DMS114 treated with DMSO at 0.1 percent for 48 hours (cell line): ENCODE measurements around the gene DMGDH.

ENCODE experiments used
- DNase-seq: peaks from one replicate; lab custom pipeline; 2025; ENCODE audit not compliant: unreplicated experiment; lab: John Stamatoyannopoulos, UW

The DMGDH gene

DNA sequence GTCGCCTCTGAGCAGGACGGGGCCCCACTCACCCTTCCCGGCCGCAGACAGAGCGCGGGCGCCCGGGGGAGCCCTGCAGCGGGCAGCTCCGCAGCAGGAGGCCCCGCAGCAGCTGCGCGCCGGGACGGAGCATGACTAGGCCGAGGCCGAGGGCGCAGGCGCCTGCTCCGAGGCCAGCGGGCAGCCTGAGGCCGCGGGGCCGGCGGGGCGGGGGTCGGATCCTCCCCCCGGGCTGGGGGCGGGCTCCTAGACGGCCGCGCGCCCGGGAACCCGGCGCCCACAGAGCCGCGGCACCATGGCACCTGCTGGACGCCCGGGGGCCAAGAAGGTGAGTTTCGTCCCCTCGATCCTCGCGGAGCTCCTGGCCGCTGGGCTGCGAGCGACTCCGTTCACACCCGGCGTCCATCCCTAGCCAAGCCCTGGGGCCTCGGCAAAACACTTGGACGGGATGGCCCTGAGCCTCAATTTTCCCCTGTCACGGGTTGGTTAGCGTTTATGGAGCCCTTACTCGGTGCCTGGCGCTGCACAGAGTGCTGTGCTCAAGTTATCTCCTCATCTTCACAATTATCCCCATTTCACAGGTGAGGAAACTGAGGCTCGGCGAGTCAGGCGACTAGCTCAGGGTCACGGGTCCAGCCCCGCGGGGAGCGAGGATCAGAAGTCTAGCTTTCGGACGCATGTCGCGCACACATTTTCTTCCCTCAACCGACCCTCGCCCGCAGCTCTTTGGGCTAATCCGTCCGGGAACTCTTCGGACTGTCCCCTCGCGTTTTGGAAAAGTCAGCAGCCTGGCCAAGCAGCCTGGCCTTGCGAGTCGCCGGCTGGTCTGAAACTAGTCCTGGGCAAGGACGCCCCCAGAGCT, at the start of gene DMGDH, which contains the start of gene BHMT2:
Gene DMGDH, minus strand, starts transcription at position 187 of the 862 bp plus-strand sequence. Its CDS starts 54 bp downstream, at position 133.
Gene BHMT2, plus strand, starts transcription at position 280 of the 862 bp plus-strand sequence. Its CDS starts 16 bp downstream, at position 296.
- no peak for DNase-seq

- no peak for DNase-seq
Observed at GRCh38 chr5:79112703-79113058, 43.2 kb upstream of the DMGDH start.

GRCh38 chr5:79111960-79112702, 42.7 kb upstream of the DMGDH start:
- DNase-seq = no peak

DNA sequence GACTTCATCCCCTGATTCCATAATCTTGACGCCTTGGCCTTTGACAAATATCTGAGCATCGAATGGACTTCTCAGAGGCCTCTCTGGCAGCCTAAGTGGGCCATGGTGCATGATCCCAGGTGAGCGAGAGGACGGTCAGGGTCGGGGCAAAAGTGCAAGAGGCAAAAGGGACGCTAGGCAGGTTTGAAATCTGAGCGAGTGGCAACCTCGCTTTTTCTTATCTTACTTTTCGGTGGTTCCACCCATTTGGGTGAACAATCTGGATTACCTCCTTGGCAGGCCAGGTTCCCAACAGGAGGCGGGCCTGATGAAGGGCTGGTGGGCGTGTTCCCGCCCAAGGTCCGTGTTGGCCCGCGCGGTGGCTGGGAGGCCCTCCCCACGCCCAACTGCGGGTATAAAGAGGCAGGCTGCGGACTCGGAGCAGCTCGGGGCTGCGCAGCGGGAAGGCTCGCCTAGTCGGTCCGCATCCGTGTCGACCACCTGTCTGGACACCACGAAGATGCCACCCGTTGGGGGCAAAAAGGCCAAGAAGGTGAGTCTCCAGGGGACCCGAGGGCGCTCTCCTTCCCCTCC, 42.0 kb upstream of the DMGDH start, which contains the start of gene BHMT:
Gene BHMT, plus strand, starts transcription at position 423 of the 573 bp plus-strand sequence. Its CDS starts 77 bp downstream, at position 500.
- no peak for DNase-seq

- DNase-seq = no peak
Observed at GRCh38 chr5:79109527-79110492, 40.3 kb upstream of the DMGDH start.

- no peak for DNase-seq
Observed at GRCh38 chr5:79108792-79109191, 39.3 kb upstream of the DMGDH start.

- no peak for DNase-seq
Observed at GRCh38 chr5:79108086-79108485, 38.6 kb upstream of the DMGDH start.

- DNase-seq = no peak
Observed at GRCh38 chr5:79107020-79107796, 37.7 kb upstream of the DMGDH start.

GRCh38 chr5:79105868-79106267, 36.4 kb upstream of the DMGDH start:
- no peak for DNase-seq

DNA sequence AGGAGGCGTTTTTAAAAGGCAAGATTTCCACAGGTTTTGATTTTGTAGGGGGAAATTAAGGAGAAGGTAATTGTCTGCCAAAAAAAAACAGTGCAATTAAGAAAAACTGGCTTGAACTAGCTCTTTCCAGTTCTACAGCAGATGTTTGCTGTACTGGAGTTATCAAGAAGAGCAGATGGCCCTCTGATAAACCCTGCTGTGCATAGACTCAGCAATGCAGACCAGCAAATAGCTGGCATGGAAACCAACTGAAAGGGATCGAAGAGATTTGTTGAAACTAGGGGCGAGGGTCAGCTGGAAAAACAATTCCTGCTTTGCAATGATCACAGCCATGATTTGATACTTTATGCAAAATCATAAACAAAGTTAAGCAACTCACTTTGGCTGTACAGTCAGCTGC, 24.3 kb upstream of the DMGDH start:
- no peak for DNase-seq

DNA sequence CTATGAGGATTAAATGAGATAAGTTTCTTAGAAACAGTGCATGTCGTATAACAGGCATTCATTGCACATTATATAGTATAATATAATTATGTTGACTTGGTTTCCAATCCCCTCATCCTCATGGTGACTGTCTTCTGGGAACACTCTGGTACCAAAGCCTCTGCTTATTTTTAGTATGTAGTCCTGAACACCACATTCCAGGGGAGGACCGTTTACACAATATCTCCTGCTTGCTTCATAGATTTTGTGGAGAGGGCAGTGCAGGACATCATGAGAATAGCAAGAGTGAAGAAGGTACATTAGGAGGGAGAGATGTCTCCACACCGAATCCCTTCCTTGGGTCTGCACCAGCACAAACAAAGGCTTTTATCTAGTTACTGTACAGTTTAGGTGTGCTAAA, 21.6 kb upstream of the DMGDH start:
- no peak for DNase-seq

- no peak for DNase-seq
Observed at GRCh38 chr5:79088507-79088906, 19.0 kb upstream of the DMGDH start.

DNA sequence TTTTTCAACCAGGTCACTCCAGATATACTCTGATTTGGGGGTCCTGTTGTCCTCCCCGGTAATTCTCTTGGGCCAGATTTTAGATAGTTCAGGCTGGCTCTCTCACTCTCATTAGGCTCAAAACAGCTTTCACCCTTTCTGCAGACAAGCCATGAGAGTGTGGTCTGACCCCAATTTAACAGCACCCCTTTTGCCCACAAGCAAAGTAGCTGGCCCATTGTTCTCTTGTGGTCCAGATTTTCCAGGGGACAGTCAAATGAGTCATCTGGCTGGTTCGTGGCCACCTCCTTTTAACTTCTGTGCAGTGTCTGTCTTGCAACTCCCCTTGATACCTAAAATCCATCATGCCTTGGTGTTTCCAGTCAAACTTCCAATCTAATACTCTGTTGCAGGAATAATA, 16.6 kb upstream of the DMGDH start:
- DNase-seq = no peak

- no peak for DNase-seq
Observed at GRCh38 chr5:79081779-79082178, 12.3 kb upstream of the DMGDH start.

DNA sequence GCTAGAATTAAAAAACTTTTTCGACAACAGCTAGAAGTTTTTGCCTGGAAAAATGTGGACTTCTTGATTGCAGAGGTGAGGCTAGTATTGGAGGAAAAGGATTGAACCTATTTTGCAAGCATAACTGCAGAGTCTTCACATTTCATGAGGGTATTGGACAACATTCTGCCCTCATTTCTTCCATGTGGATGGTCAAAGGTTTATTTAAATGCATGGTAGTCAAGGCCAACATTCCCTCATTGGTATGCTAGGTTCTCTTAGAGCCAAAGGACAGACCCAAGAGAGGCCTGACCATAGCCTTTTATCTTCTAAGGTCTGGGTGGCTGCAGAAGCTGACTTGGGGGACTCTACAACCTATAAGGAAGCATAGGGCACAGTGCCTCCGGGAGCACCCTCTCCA, 11.3 kb upstream of the DMGDH start:
- DNase-seq = no peak

- no peak for DNase-seq
Observed at GRCh38 chr5:79077680-79078365, 8.3 kb upstream of the DMGDH start.

- no peak for DNase-seq
Observed at GRCh38 chr5:79076819-79077218, 7.3 kb upstream of the DMGDH start.

- DNase-seq = no peak
Observed at GRCh38 chr5:79075646-79076426, 6.4 kb upstream of the DMGDH start.
